ENCODE data around the gene THSD8. TPM values are rescaled to one million over a fixed set of nuclear protein-coding genes. Genes with fewer than 3 reads are reported as not detected.
"Not testable (repeated sequence)": the region's sequence is repeated elsewhere in the genome, so short reads cannot be mapped to it uniquely, and the experiment has no call there.

THSD8 gene
- total RNA-seq, 1 experiment from 2014 or later, result 14.0 TPM

DNA sequence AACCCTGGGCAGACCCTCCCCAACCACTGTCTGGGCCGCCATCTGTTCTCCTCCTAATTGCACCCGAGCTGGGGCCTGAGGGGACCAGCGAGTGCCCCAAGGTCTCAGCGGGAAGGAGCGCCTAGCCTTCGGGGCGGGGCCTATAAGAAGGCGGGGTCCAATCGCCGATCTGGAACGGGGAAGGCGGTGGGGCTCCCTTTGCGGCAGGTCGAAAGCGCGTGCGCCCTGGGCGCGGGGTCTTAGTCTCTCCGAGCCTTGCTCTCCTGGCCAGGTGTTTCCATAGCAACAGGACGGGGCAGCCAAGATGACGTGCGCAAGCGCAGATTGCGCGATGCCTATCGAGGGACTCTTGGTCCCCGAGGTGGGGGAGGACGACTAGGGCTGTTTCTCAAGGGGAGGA lies 39.2 kb downstream of the THSD8 start:
- no peaks in the 10 kb centered on the region for H3K4me1 Mint-ChIP-seq (ENCODE audit: low read depth, unreplicated experiment)
- CTCF ChIA-PET, result no interaction called here
- intact Hi-C loops (cut with micrococcal nuclease; ENCODE audit: unreplicated experiment), result no loop called here
- H3K27me3 Mint-ChIP-seq (ENCODE audit: unreplicated experiment), result peaks cover 44% of the 10 kb centered on the region
- no TSS peak for BruUV-seq (replicated peaks)
- H3K27ac Mint-ChIP-seq (ENCODE audit: unreplicated experiment), result no peak overlapping the region
- H3K9me3 Mint-ChIP-seq (ENCODE audit: low read depth, unreplicated experiment), result no peaks in the 10 kb centered on the region
- peaks cover 9% of the 10 kb centered on the region for H3K36me3 Mint-ChIP-seq (ENCODE audit: insufficient read depth, unreplicated experiment)
- DNase-seq, result no peak
- H3K4me3 Mint-ChIP-seq (ENCODE audit: low read depth, unreplicated experiment), result no peak overlapping the region
- TF ChIP-seq CTCF (IDR thresholded peaks at IDR 0.05; ENCODE audit: unreplicated experiment), result no peak

GRCh38 chr19:12842511-12842910 lies 40.6 kb downstream of the THSD8 start:
- intact Hi-C loops (cut with micrococcal nuclease; ENCODE audit: unreplicated experiment), result no loop called here

GRCh38 chr19:12843328-12843727 lies 41.5 kb downstream of the THSD8 start:
- H3K4me1 Mint-ChIP-seq (ENCODE audit: low read depth, unreplicated experiment), result no peaks in the 10 kb centered on the region
- peaks cover 5% of the 10 kb centered on the region for H3K36me3 Mint-ChIP-seq (ENCODE audit: insufficient read depth, unreplicated experiment)
- DNase-seq, result no peak
- BruUV-seq (replicated peaks), result no TSS peak
- intact Hi-C loops (cut with micrococcal nuclease; ENCODE audit: unreplicated experiment), result no loop called here
- H3K9me3 Mint-ChIP-seq (ENCODE audit: low read depth, unreplicated experiment), result no peaks in the 10 kb centered on the region
- peaks cover 24% of the 10 kb centered on the region for H3K27me3 Mint-ChIP-seq (ENCODE audit: unreplicated experiment)
- H3K4me3 Mint-ChIP-seq (ENCODE audit: low read depth, unreplicated experiment), result no peak overlapping the region
- CTCF ChIA-PET, result no interaction called here
- no peak for TF ChIP-seq CTCF (IDR thresholded peaks at IDR 0.05; ENCODE audit: unreplicated experiment)
- H3K27ac Mint-ChIP-seq (ENCODE audit: unreplicated experiment), result no peak overlapping the region

More at GRCh38 chr19:12842511-12842910, 40.6 kb downstream of the THSD8 start:
- no peak overlapping the region for H3K27ac Mint-ChIP-seq (ENCODE audit: unreplicated experiment)
- CTCF ChIA-PET, result no interaction called here
- TF ChIP-seq CTCF (IDR thresholded peaks at IDR 0.05; ENCODE audit: unreplicated experiment), result no peak
- peaks cover 5% of the 10 kb centered on the region for H3K36me3 Mint-ChIP-seq (ENCODE audit: insufficient read depth, unreplicated experiment)
- H3K4me3 Mint-ChIP-seq (ENCODE audit: low read depth, unreplicated experiment), result no peak overlapping the region
- H3K9me3 Mint-ChIP-seq (ENCODE audit: low read depth, unreplicated experiment), result no peaks in the 10 kb centered on the region
- DNase-seq, result no peak
- peaks cover 29% of the 10 kb centered on the region for H3K27me3 Mint-ChIP-seq (ENCODE audit: unreplicated experiment)
- H3K4me1 Mint-ChIP-seq (ENCODE audit: low read depth, unreplicated experiment), result no peaks in the 10 kb centered on the region
- no TSS peak for BruUV-seq (replicated peaks)

DNA sequence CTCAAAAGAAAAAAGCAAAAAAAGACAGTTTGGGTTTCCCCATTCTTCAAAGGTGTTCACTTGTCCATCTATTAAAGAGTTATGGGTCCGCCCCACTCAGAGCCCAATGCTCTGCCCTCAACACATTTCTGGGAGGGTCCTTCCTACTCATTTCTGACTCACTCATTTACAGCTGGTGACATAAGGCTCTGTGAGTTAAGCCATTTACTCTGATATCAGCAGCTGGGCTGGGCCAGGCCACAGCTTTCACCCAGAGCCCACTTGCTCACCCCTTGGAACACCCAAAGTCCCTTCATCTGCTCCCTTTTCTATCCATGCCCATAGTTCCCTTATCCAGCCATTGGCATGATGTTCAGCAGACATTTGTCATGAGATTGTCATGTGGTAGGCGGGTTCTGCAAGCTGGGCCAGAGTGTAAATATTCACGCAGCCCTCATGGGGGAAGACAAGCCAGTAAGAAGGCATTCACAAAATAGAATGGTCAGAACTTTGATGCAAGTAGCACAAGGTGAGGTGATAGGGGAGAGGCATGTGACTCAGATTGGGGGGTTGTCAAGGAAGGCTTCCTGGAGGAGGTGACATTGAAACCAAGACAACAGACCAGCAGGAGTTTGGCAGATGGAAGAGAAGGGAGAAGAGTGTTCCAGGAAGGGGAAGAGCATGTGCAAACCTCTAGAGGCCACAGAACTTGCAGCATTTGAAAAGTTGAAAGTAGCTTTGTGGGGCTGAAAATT lies 42.3 kb downstream of the THSD8 start:
- Mint-ChIP-seq H3K4me3 (ENCODE audit: low read depth, unreplicated experiment) (no peak overlapping the region), H3K4me1 (ENCODE audit: low read depth, unreplicated experiment) (no peaks in the 10 kb centered on the region), H3K27ac (ENCODE audit: unreplicated experiment) (no peak overlapping the region), H3K27me3 (ENCODE audit: unreplicated experiment) (peaks cover 21% of the 10 kb centered on the region), H3K9me3 (ENCODE audit: low read depth, unreplicated experiment) (no peaks in the 10 kb centered on the region), H3K36me3 (ENCODE audit: insufficient read depth, unreplicated experiment) (peaks cover 5% of the 10 kb centered on the region)
- CTCF ChIA-PET, result no interaction called here
- DNase-seq, result no peak
- TF ChIP-seq CTCF (IDR thresholded peaks at IDR 0.05; ENCODE audit: unreplicated experiment), result no peak
- no TSS peak for BruUV-seq (replicated peaks)
- intact Hi-C loops (cut with micrococcal nuclease; ENCODE audit: unreplicated experiment), result no loop called here

DNA sequence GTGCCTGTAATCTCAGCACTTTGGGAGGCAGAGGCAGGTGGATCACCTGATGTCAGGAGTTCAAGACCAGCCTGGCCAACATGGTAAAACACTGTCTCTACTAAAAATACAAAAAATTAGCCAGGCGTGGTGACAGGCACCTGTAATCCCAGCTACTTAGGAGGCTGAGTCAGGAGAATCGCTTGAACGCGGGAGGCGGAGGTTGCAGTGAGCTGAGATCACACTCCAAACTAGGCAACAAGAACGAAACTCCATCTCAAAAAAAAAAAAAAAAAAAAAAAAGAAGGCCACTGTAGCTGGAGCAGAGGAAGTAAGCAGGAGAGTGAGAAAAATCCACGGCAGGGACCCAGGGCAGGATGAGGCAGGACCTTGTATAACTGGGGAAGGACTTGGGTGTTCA lies 44.7 kb downstream of the THSD8 start:
- DNase-seq; H3K4me1 Mint-ChIP-seq (ENCODE audit: low read depth, unreplicated experiment); H3K27me3 Mint-ChIP-seq (ENCODE audit: unreplicated experiment); H3K27ac Mint-ChIP-seq (ENCODE audit: unreplicated experiment); H3K4me3 Mint-ChIP-seq (ENCODE audit: low read depth, unreplicated experiment); BruUV-seq (replicated peaks); H3K36me3 Mint-ChIP-seq (ENCODE audit: insufficient read depth, unreplicated experiment); H3K9me3 Mint-ChIP-seq (ENCODE audit: low read depth, unreplicated experiment): not testable (repeated sequence)
- intact Hi-C loops (cut with micrococcal nuclease; ENCODE audit: unreplicated experiment), result loop anchor here (5.0 kb wide), 1 partner anchor 84 kb away; no protein-coding TSS in a partner anchor
- CTCF ChIA-PET, result interaction anchor here (1.8 kb wide), 1 partner anchor 87 kb away, joined by 11 read pairs; no protein-coding TSS in a partner anchor

Measured in Calu3 (cell line).